HG02763 (cell line): ENCODE measurements around the gene CHST15.

Experiments
- ATAC-seq: cut with Tn5 transposase; IDR thresholded peaks from one replicate; pipeline ENCODE4 v1.9.1; 2021; ENCODE audit warnings: mild to moderate bottlenecking, moderate library complexity; ENCODE audit not compliant: unreplicated experiment

CHST15 gene

GRCh38 chr10:123974406-123974805 lies 119.0 kb downstream of the CHST15 start:
- ATAC-seq = no peak

- ATAC-seq = no peak
Measured at GRCh38 chr10:123972481-123973401, 120.7 kb downstream of the CHST15 start.

- ATAC-seq = no peak
Measured at GRCh38 chr10:123970927-123971286, 122.5 kb downstream of the CHST15 start.

GRCh38 chr10:123970207-123970926 lies 123.0 kb downstream of the CHST15 start:
- ATAC-seq = no peak

- ATAC-seq = no peak
Measured at GRCh38 chr10:123967626-123968243, 125.7 kb downstream of the CHST15 start.

- no peak for ATAC-seq
Measured at GRCh38 chr10:123966896-123967231, 126.5 kb downstream of the CHST15 start.

GRCh38 chr10:123965973-123966895 lies 127.2 kb downstream of the CHST15 start:
- ATAC-seq = no peak

- ATAC-seq = no peak
Measured at GRCh38 chr10:123964953-123965352, 128.4 kb downstream of the CHST15 start.

DNA sequence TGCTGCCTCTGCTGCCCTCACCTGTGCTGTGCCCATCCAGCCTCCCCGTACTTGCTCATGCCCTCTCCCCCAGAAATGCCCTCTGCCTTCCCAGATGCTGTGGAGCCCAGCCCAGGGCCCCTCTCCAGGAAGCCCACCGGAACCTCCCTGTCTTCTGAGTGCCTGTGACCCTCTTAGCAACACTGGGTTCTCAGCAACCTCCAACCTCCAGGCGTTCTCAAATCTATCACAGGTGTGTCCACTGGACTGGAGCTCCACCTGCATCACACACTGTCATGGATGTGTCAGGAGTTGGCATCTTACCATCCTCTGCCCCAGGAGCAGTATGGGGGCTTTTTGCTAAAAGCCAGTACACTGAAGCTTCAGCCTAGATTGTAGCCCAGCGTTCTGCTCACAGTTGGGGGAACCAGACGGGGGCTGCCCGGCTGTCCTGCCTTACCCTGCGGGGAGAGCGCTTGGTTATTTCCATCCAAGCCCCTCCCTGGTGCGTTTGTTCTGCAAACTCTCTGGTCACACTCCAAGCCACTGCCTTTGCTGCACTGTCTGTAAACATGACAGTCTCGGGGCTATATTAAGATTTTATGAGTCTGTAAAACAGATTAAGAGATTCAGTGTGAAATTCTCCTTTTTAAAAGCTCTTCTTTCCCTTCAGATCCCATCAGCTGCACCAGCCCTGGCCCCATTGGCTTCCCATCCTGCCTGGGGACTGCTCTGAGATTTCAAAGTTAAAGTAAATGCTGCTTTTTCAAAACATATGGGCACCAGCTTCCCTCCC lies 130.5 kb downstream of the CHST15 start:
- ATAC-seq = no peak

- ATAC-seq = no peak
Measured at GRCh38 chr10:123958241-123958640, 135.2 kb downstream of the CHST15 start.
